Activated T-helper 2 cell treated with anti-CD3 and anti-CD28 coated beads, Interferon-gamma antibody, Interleukin-2, Interleukin-4, amounts not matched to agents 10 μg/mL and 5 μg/mL and 100 μg/mL, durations not matched to agents 14 hours and 24 hours and 36 hours (primary cell): ENCODE measurements around the gene LINC01488. TPM values are rescaled to one million over a fixed set of nuclear protein-coding genes. Genes with fewer than 3 reads are reported as not detected.

Experiments
- DNase-seq: peaks from one replicate; pipeline ENCODE4 v3.0.0; 2021; ENCODE audit warnings: low spot score
- H3K27ac Mint-ChIP-seq: one replicate; pipeline ENCODE4 v1.8.0; 2021; ENCODE audit warnings: mixed read lengths
- H3K27me3 Mint-ChIP-seq: one replicate; pipeline ENCODE4 v1.8.0; 2021; ENCODE audit warnings: low read depth, mixed read lengths
- H3K36me3 Mint-ChIP-seq: one replicate; pipeline ENCODE4 v1.8.0; 2021; ENCODE audit warnings: low read depth, mixed read lengths
- H3K4me1 Mint-ChIP-seq: one replicate; pipeline ENCODE4 v1.8.0; 2021; ENCODE audit warnings: low read depth, mixed read lengths
- H3K4me3 Mint-ChIP-seq: one replicate; pipeline ENCODE4 v1.8.0; 2021; ENCODE audit warnings: low read depth, mild to moderate bottlenecking, moderate library complexity, mixed read lengths
- H3K9me3 Mint-ChIP-seq: one replicate; pipeline ENCODE4 v1.8.0; 2021; ENCODE audit warnings: mixed read lengths
- intact Hi-C: fragments of 100-400 bp; cut with micrococcal nuclease; formaldehyde crosslinking; loops from one replicate; pipeline ENCODE4 v1.15.1; 2023
- total RNA-seq: library from RNA; stranded (reverse); gene quantifications from 2 replicates; pipeline ENCODE4 v1.2.3, GENCODE V29; 2022

LINC01488 gene
- total RNA-seq, 1 donor from 2014 or later: not detected

- Mint-ChIP-seq H3K9me3 (no peaks in the 10 kb centered on the region), H3K36me3 (no peaks in the 10 kb centered on the region), H3K4me1 (no peaks in the 10 kb centered on the region), H3K4me3 (no peak overlapping the region), H3K27ac (no peak overlapping the region), H3K27me3 (peaks cover 15% of the 10 kb centered on the region)
- intact Hi-C loops: no loop called here
- DNase-seq: no peak
Observed at GRCh38 chr11:69450064-69450856, 31.2 kb upstream of the LINC01488 start.

DNA sequence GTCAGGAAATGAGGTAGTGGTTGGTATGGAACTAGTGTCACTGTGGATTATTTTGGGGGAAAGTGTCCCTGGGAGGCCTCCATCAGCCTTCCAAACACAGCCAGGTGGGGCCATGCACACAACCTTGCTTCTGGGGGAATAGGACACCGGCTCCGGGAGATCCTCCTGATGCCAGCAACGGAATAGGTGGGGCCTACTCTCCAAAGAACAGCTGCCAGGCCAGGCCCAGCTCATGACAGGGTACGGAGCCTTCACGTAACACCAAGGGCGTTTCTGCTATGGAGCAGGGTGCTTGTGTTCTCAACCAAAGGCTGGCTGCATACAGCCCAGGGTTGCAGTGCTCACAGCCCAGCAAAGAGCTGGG, 30.6 kb upstream of the LINC01488 start:
- H3K27ac Mint-ChIP-seq: no peak overlapping the region
- H3K4me1 Mint-ChIP-seq: no peaks in the 10 kb centered on the region
- no peaks in the 10 kb centered on the region for H3K36me3 Mint-ChIP-seq
- H3K4me3 Mint-ChIP-seq: no peak overlapping the region
- no peaks in the 10 kb centered on the region for H3K9me3 Mint-ChIP-seq
- DNase-seq: no peak
- peaks cover 11% of the 10 kb centered on the region for H3K27me3 Mint-ChIP-seq
- intact Hi-C loops: no loop called here

GRCh38 chr11:69451289-69451688, 30.2 kb upstream of the LINC01488 start:
- H3K9me3 Mint-ChIP-seq: no peaks in the 10 kb centered on the region
- no peaks in the 10 kb centered on the region for H3K36me3 Mint-ChIP-seq
- H3K4me3 Mint-ChIP-seq: no peak overlapping the region
- intact Hi-C loops: no loop called here
- H3K27ac Mint-ChIP-seq: no peak overlapping the region
- peaks cover 11% of the 10 kb centered on the region for H3K27me3 Mint-ChIP-seq
- DNase-seq: no peak
- H3K4me1 Mint-ChIP-seq: no peaks in the 10 kb centered on the region

DNA sequence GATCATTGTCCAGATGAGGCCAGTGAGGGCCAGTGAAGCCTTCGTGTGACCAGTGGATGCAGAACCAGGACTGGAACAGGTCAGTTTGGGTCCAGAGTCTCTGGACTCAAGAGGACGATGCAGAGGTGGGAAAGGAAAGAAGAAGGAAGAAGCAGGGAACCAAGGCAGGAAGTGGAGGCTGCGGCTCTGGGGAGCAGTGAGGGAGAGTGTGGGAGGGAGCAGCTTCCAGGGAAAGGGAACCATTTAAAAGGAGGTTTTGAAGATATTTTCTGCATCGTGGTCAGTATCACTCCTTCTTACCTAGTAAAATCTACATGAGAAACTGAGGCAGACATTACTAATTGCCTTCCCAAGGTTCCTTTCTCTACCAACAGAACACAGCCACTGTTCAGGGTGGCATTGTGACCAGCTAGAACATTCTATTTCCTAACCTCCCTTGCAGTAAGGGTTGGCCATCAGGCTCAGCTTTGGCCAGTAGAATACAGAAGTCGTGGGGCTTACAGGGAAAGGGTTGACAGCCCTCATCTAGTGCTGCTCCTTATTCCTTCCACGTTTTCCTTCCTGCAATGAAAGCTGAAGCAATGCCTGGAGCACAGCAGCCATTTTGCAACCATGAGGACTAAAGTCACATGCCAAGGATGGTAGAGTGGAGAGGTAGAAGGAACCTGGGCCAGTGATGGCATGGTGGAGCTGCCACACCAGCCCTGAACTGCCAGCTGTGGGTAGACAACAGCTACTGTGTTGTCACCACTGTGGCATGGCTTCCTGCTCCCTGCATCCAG, 29.1 kb upstream of the LINC01488 start:
- H3K4me1 Mint-ChIP-seq: no peaks in the 10 kb centered on the region
- H3K4me3 Mint-ChIP-seq: no peak overlapping the region
- DNase-seq: no peak
- peaks cover 5% of the 10 kb centered on the region for H3K9me3 Mint-ChIP-seq
- intact Hi-C loops: no loop called here
- H3K27me3 Mint-ChIP-seq: peaks cover 10% of the 10 kb centered on the region
- H3K36me3 Mint-ChIP-seq: no peaks in the 10 kb centered on the region
- H3K27ac Mint-ChIP-seq: no peak overlapping the region

DNA sequence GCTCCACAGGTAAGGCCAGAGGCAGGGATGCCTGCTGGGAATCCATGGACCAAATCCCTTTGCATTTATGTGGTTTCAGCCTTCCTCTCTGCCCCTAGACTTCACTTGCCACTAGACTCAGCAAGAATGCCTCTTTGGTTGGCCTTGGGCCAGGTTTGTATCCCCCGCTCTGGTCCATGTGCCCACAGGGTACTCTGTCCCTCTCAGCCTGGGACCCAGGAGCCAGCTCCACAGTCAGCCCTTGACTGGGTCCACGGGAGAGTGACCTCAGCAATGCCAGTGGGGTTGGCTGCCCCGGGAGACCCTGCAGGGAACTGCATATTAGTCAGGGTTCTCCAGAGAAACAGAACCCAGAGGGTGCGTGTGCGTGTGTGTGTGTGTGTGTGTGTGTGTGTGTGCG, 28.3 kb upstream of the LINC01488 start:
- Mint-ChIP-seq H3K36me3 (no peaks in the 10 kb centered on the region), H3K4me3 (no peak overlapping the region), H3K27me3 (peaks cover 12% of the 10 kb centered on the region), H3K9me3 (peaks cover 12% of the 10 kb centered on the region), H3K27ac (no peak overlapping the region), H3K4me1 (no peaks in the 10 kb centered on the region)
- intact Hi-C loops: no loop called here
- no peak for DNase-seq

DNA sequence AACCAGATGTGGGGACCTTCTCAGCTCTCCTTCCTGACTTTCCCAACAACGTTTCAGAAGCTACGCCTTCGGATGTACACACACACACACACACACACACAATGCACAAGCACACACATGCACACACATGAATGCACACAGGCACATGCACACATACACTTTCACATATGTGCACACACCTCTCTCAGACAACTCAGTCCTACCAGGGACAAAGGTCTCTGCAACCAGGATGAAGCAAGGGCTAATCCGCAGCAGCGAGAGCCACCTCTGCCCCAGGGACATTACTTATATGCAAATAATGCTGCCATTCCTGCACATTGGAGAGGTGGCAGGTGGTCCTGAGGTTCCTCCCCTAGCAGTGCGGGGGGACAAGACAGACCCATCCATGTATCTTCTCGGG, 27.4 kb upstream of the LINC01488 start:
- Mint-ChIP-seq H3K9me3 (peaks cover 12% of the 10 kb centered on the region), H3K4me1 (no peaks in the 10 kb centered on the region), H3K27ac (no peak overlapping the region), H3K27me3 (peaks cover 8% of the 10 kb centered on the region), H3K36me3 (no peaks in the 10 kb centered on the region), H3K4me3 (no peak overlapping the region)
- DNase-seq: no peak
- intact Hi-C loops: no loop called here

DNA sequence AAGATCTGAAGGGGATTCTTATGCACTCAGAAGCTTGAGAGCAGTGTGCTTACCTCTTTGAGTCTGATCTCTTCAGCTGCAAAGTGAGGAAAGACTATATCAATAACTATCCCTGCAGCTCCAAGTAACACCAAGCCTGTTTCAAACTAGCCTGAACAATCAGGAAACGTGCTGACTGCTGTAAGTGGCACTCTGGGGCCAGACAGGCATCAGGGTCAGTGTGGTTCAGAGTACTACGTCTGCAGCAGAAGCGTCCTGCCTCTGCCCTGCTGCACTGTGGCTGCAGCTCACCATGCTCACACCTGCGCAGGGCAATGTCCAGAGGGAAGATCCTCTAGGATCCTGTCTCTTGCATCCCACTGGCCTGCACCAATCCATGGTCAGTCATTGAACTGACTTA, 25.5 kb upstream of the LINC01488 start:
- no peak for DNase-seq
- no peaks in the 10 kb centered on the region for H3K36me3 Mint-ChIP-seq
- H3K4me3 Mint-ChIP-seq: no peak overlapping the region
- intact Hi-C loops: no loop called here
- H3K9me3 Mint-ChIP-seq: peaks cover 15% of the 10 kb centered on the region
- H3K27ac Mint-ChIP-seq: no peak overlapping the region
- peaks cover 7% of the 10 kb centered on the region for H3K27me3 Mint-ChIP-seq
- no peaks in the 10 kb centered on the region for H3K4me1 Mint-ChIP-seq

DNA sequence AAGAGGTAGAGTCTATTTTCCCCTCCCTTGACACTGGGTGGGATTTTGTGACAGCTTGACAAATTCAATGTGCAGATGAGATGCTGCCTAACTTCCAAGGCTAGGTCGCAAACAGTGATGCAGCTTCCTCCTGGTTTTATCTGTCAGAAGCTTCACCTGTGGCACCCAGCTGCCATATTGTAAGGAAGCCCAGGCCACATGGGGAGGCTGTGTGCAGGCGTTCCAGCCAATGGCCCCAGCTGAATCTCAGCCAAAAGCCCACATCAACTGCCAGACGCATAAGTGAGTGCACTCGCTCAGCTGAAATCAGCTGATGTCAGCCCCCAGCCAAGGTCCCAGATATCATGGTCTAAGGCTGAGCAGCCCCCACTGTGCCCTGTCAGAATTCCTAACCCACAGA, 24.8 kb upstream of the LINC01488 start:
- H3K27me3 Mint-ChIP-seq: peaks cover 4% of the 10 kb centered on the region

GRCh38 chr11:69459848-69460539, 21.5 kb upstream of the LINC01488 start:
- no peaks in the 10 kb centered on the region for H3K36me3 Mint-ChIP-seq
- H3K9me3 Mint-ChIP-seq: peaks cover 19% of the 10 kb centered on the region
- H3K4me1 Mint-ChIP-seq: no peaks in the 10 kb centered on the region
- H3K27me3 Mint-ChIP-seq: peaks cover 4% of the 10 kb centered on the region
- intact Hi-C loops: no loop called here
- no peak overlapping the region for H3K27ac Mint-ChIP-seq
- DNase-seq: no peak
- no peak overlapping the region for H3K4me3 Mint-ChIP-seq

More for the DNA sequence above, 24.8 kb upstream of the LINC01488 start:
- DNase-seq: no peak
- no peak overlapping the region for H3K4me3 Mint-ChIP-seq
- no peaks in the 10 kb centered on the region for H3K4me1 Mint-ChIP-seq
- peaks cover 19% of the 10 kb centered on the region for H3K9me3 Mint-ChIP-seq
- no peaks in the 10 kb centered on the region for H3K36me3 Mint-ChIP-seq
- H3K27ac Mint-ChIP-seq: no peak overlapping the region
- intact Hi-C loops: no loop called here

GRCh38 chr11:69460540-69461257, 20.8 kb upstream of the LINC01488 start:
- DNase-seq: no peak
- H3K4me1 Mint-ChIP-seq: no peaks in the 10 kb centered on the region
- H3K27ac Mint-ChIP-seq: no peak overlapping the region
- intact Hi-C loops: no loop called here
- H3K9me3 Mint-ChIP-seq: peaks cover 19% of the 10 kb centered on the region
- peaks cover 4% of the 10 kb centered on the region for H3K27me3 Mint-ChIP-seq
- no peak overlapping the region for H3K4me3 Mint-ChIP-seq
- H3K36me3 Mint-ChIP-seq: no peaks in the 10 kb centered on the region

- peaks cover 4% of the 10 kb centered on the region for H3K27me3 Mint-ChIP-seq
- H3K4me3 Mint-ChIP-seq: no peak overlapping the region
- intact Hi-C loops: no loop called here
- no peak overlapping the region for H3K27ac Mint-ChIP-seq
- H3K36me3 Mint-ChIP-seq: no peaks in the 10 kb centered on the region
- DNase-seq: no peak
- no peaks in the 10 kb centered on the region for H3K4me1 Mint-ChIP-seq
- H3K9me3 Mint-ChIP-seq: peaks cover 19% of the 10 kb centered on the region
Observed at GRCh38 chr11:69461272-69461962, 20.0 kb upstream of the LINC01488 start.
